Esophagus squamous epithelium (tissue), 5 donors: ENCODE measurements around the gene CCAR1. TPM values are rescaled to one million over a fixed set of nuclear protein-coding genes. Genes with fewer than 3 reads are reported as not detected.
"Not testable (repeated sequence)": the region's sequence is repeated elsewhere in the genome, so short reads cannot be mapped to it uniquely, and the experiment has no call there.

Experiments used
- DNase-seq: peaks from one replicate; lab custom pipeline; 2025; lab: John Stamatoyannopoulos, UW
- H3K27ac ChIP-seq, 4 donors: fragments of 200-600 bp; sonication (generic); one replicate each; pipeline ENCODE4 v1.5.1; 2016 to 2019; ENCODE audit warnings: mild to moderate bottlenecking in 1 of 4
- H3K27me3 ChIP-seq, 4 donors: fragments of 200-600 bp; sonication (generic); 1 replicate in 3 of 4; 2 replicates in 1 of 4; pipeline versions ENCODE4 v1.5.1 to v1.6.0; 2017 to 2021; ENCODE audit warnings: antibody characterized with exemption in 1 of 4
- H3K36me3 ChIP-seq, 3 donors: fragments of 200-600 bp; sonication (generic); one replicate each; pipeline ENCODE4 v1.5.1; 2016 to 2019
- H3K4me1 ChIP-seq, 3 donors: fragments of 200-600 bp; sonication (generic); one replicate each; pipeline ENCODE4 v1.5.1; 2017 to 2019
- H3K4me3 ChIP-seq, 4 donors: fragments of 200-600 bp; sonication (generic); 1 replicate in 3 of 4; 2 replicates in 1 of 4; pipeline ENCODE4 v1.5.1; 2016 to 2019; ENCODE audit warnings: mild to moderate bottlenecking in 2 of 4, moderate library complexity in 1 of 4
- H3K9me3 ChIP-seq, 3 donors: fragments of 200-600 bp; sonication (generic); one replicate each; pipeline ENCODE4 v1.5.1; 2016 to 2019
- POLR2A ChIP-seq, 4 donors: fragments of 450-650 bp; IDR thresholded peaks; one replicate each; pipeline ENCODE4 v1.6.1; 2017; ENCODE audit warnings: antibody characterized with exemption in 4 of 4, mild to moderate bottlenecking in 4 of 4, moderate library complexity in 3 of 4
- WGBS, 2 donors: methylation state at CpG; one replicate each; pipeline ENCODE4 v1.1.5; 2018; 5-methylcytosine and 5-hydroxymethylcytosine counted together
- intact Hi-C: fragments of 100-400 bp; cut with DNase I; formaldehyde crosslinking; loops from one replicate; pipeline ENCODE4 v1.15.0; 2022
- total RNA-seq, 4 donors: library from RNA; depleted of rRNA; stranded (reverse); fragments of >200 nt; gene quantifications; one replicate each; pipeline ENCODE4 v1.1.0, GENCODE V29; 2016
- TF ChIP-seq, protein P1 (sequence below), 6 experiments: fragments of 450-650 bp in 4 of 6; fragments of 200-600 bp in 2 of 6; sonication (generic) in 2 of 6; IDR thresholded peaks; one replicate each; pipeline ENCODE4 v1.5.1; 2016 to 2019; ENCODE audit warnings: antibody characterized with exemption in 6 of 6, mild to moderate bottlenecking in 4 of 6, moderate library complexity in 4 of 6
- donor health status: DM: yes; HTN: yes; CAD: no.

CCAR1 gene
- total RNA-seq, 4 donors from 2014 or later = 30.4 to 60.1 (median 44.1) TPM

GRCh38 chr10:68725016-68725415, 4.0 kb downstream of the CCAR1 start:
- TF ChIP-seq POLR2A (IDR thresholded peaks at IDR 0.05) = no peak
- TF ChIP-seq, protein P1, sequence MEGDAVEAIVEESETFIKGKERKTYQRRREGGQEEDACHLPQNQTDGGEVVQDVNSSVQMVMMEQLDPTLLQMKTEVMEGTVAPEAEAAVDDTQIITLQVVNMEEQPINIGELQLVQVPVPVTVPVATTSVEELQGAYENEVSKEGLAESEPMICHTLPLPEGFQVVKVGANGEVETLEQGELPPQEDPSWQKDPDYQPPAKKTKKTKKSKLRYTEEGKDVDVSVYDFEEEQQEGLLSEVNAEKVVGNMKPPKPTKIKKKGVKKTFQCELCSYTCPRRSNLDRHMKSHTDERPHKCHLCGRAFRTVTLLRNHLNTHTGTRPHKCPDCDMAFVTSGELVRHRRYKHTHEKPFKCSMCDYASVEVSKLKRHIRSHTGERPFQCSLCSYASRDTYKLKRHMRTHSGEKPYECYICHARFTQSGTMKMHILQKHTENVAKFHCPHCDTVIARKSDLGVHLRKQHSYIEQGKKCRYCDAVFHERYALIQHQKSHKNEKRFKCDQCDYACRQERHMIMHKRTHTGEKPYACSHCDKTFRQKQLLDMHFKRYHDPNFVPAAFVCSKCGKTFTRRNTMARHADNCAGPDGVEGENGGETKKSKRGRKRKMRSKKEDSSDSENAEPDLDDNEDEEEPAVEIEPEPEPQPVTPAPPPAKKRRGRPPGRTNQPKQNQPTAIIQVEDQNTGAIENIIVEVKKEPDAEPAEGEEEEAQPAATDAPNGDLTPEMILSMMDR (IDR thresholded peaks at IDR 0.05) = no peak
- intact Hi-C loops = no loop called here
- DNase-seq = no peak
- Histone ChIP-seq H3K36me3 (peaks cover 0 to 71% (median 24%) of the 10 kb centered on the region in 3 donors), H3K4me1 (peaks cover 9 to 25% (median 11%) of the 10 kb centered on the region in 3 donors), H3K9me3 (no peaks in the 10 kb centered on the region), H3K27ac (no peak overlapping the region), H3K4me3 (no peak overlapping the region), H3K27me3 (no peaks in the 10 kb centered on the region)
- WGBS, 2 donors = 95 to 96% methylated on average over 14 of the region's 14 CpGs

DNA sequence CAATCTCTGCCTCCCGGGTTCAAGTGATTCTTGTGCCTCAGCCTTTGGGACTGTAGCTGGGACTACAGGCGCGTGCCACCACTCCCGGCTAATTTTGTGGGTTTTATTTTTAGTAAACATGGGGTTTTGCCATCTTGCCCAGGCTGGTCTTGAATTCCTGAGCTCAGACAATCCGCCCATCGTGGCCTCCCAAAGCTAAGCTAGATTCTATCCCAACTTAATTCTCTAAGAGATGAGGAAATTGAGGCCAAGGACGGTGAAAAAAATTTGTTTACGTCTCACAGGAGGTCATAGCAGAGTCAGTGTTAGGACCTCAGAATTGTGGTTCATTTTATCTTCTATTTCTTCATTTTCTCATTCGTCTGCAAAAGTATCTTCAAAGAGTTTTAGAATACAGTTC, 6.1 kb downstream of the CCAR1 start:
- no peaks in the 10 kb centered on the region for H3K9me3 ChIP-seq
- 80 to 92% methylated on average over 9 of the region's 9 CpGs for WGBS, 2 donors
- TF ChIP-seq, protein P1 (IDR thresholded peaks at IDR 0.05) = no peak
- no peak for TF ChIP-seq POLR2A (IDR thresholded peaks at IDR 0.05)
- H3K4me3 ChIP-seq = no peak overlapping the region
- intact Hi-C loops = no loop called here
- no peaks in the 10 kb centered on the region for H3K27me3 ChIP-seq
- peaks cover 0 to 92% (median 24%) of the 10 kb centered on the region in 3 donors for H3K36me3 ChIP-seq
- peaks cover 9 to 18% (median 9%) of the 10 kb centered on the region in 3 donors for H3K4me1 ChIP-seq
- no peak for DNase-seq
- no peak overlapping the region for H3K27ac ChIP-seq

DNA sequence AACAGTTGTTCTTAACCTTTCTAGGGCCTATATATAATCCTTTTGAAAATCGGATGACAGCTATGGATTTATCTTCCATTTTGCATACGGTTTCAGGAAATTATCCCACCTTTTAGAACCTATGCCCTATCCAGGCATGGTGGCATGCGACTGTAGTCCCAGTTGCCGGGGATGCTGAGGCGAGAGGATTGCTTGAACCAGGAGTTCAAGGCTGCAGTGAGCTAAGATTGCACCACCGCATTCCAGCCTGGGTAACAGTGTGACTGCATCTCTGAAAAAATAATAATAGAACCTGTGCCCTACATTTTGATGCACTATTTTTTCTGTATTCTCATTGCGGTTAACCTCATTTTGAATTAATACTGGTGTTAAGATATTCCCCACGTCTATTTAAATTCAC, 11.6 kb downstream of the CCAR1 start:
- Histone ChIP-seq H3K4me3 (no peak overlapping the region), H3K27me3 (no peaks in the 10 kb centered on the region), H3K27ac (no peak overlapping the region), H3K4me1 (no peaks in the 10 kb centered on the region), H3K36me3 (peaks cover 6 to 99% (median 25%) of the 10 kb centered on the region in 3 donors), H3K9me3 (no peaks in the 10 kb centered on the region)
- DNase-seq = no peak
- TF ChIP-seq POLR2A (IDR thresholded peaks at IDR 0.05) = no peak
- TF ChIP-seq, protein P1 (IDR thresholded peaks at IDR 0.05) = no peak
- intact Hi-C loops = no loop called here
- 90 to 94% methylated on average over 8 of the region's 8 CpGs for WGBS, 2 donors

DNA sequence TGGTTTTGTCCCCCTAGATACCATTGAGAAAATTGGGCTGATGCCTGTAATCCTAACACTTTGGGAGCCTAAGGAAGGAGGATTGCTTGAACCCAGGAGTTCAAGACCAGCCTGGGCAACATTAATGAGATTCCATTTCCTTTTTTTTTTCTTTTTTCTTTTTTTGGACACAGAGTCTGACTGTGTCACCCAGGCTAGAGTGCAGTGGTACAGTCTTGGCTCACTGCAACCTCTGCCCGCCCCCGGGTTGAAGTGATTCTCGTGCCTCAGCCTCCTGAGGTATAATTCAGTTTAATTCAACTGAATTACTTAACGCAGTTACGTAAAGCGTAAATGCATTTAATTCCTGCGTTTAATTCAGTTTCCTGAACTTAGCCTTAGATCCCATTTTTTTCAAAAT, 13.3 kb downstream of the CCAR1 start:
- Histone ChIP-seq H3K4me1 (no peaks in the 10 kb centered on the region), H3K27ac (no peak overlapping the region), H3K9me3 (no peaks in the 10 kb centered on the region), H3K36me3 (peaks cover 6 to 100% (median 27%) of the 10 kb centered on the region in 3 donors), H3K27me3 (no peaks in the 10 kb centered on the region), H3K4me3 (no peak overlapping the region)
- 82 to 87% methylated on average over 7 of the region's 7 CpGs for WGBS, 2 donors
- no peak for TF ChIP-seq POLR2A (IDR thresholded peaks at IDR 0.05)
- TF ChIP-seq, protein P1 (IDR thresholded peaks at IDR 0.05) = no peak
- intact Hi-C loops = no loop called here
- no peak for DNase-seq

DNA sequence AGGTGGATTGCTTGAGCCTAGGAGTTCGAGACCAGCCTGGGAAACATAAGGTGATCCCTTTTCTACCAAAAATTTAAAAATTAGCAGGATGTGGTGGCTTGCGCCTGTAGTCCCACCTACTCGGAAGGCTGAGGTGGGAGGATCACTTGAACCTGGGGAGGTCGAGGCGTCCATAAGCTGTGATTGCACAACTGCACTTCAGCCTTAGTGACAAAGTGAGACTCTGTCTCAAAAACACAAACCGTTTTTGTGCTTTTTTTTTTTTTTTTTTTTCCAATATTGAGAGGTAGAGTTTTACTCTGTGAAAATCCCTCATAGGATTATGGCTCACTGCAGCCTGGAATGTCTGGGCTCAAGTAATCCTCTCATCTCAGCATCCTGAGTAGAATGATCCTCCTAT, 14.1 kb downstream of the CCAR1 start:
- WGBS, 2 donors = 66 to 83% methylated on average over 6 of the region's 6 CpGs
- Histone ChIP-seq H3K27ac (no peak overlapping the region), H3K4me3 (no peak overlapping the region), H3K27me3 (no peaks in the 10 kb centered on the region), H3K36me3 (peaks cover 6 to 100% (median 27%) of the 10 kb centered on the region in 3 donors), H3K9me3 (no peaks in the 10 kb centered on the region), H3K4me1 (no peaks in the 10 kb centered on the region)
- intact Hi-C loops = no loop called here
- TF ChIP-seq, protein P1 (IDR thresholded peaks at IDR 0.05) = no peak
- TF ChIP-seq POLR2A (IDR thresholded peaks at IDR 0.05) = no peak
- DNase-seq = no peak

- intact Hi-C loops = not testable (repeated sequence)
Observed at GRCh38 chr10:68735739-68736138, 14.7 kb downstream of the CCAR1 start.

DNA sequence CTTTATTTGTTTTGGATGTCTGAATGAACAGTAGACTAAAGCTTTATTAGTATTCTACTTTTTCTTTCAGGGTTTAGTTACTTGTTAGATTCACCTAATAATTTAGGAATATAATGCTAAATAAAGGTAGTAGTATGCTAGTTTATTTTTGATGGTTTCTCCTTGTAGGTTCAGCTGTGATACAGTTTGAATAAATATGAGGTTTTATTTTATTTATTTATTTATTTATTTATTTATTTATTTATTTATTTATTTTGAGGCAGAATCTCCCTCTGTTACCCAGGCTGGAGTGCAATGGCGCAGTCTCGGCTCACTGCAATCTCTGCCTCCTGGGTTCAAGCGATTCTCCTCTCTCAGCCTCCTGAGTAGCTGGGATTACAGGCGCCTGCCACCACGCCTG, 19.6 kb downstream of the CCAR1 start:
- 93 to 100% methylated on average over 3 to 5 of the region's 5 CpGs for WGBS, 2 donors
- intact Hi-C loops, H3K27ac ChIP-seq, DNase-seq, H3K4me3 ChIP-seq, H3K27me3 ChIP-seq, H3K4me1 ChIP-seq, H3K9me3 ChIP-seq: not testable (repeated sequence)
- H3K36me3 ChIP-seq = peaks cover 6 to 100% (median 42%) of the 10 kb centered on the region in 3 donors

More at GRCh38 chr10:68735739-68736138, 14.7 kb downstream of the CCAR1 start:
- not testable (repeated sequence) for H3K27me3 ChIP-seq, H3K4me3 ChIP-seq, H3K9me3 ChIP-seq, DNase-seq, H3K4me1 ChIP-seq, H3K27ac ChIP-seq
- 91 to 100% methylated on average over 6 to 7 of the region's 7 CpGs for WGBS, 2 donors
- peaks cover 6 to 100% (median 27%) of the 10 kb centered on the region in 3 donors for H3K36me3 ChIP-seq
